ENCODE data around the gene D2HGDH. TPM values are rescaled to one million over a fixed set of nuclear protein-coding genes. Genes with fewer than 3 reads are reported as not detected.
A peak's percentile ranks its signal among the peaks of the same experiment; 100 is the strongest.

D2HGDH gene
- total and polyA plus RNA-seq, 10 donors, result 18.8 to 69.8 (median 38.0) TPM

DNA sequence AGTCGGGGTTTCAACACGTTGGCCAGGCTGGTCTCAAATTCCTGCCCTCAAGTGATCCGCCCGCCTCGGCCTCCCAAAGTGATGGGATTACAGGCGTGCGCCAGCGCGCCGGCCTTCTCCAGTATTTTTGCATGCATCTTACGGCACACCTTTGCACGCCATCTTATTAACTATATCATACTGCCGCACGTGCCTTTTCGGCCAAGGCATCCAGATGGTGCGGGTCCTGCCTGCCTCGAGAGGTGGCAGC, 33.4 kb upstream of the D2HGDH start:
- TF ChIP-seq POLR2AphosphoS5 (IDR thresholded peaks at IDR 0.05) (peak in 1 of 3 donors; percentile 63), POLR2A (IDR thresholded peaks at IDR 0.05) (no peak), CTCF (IDR thresholded peaks at IDR 0.05 in 8 of 11, conservative IDR thresholded peaks at IDR 0.05 in 3 of 11) (peak in 8 of 11 experiments; percentile 32 to 65 (median 56))
- intact Hi-C loops (cut with DNase I; ENCODE audit: low total_unique reads), result no loop called here
- DNase-seq, result no peak
- peak overlapping the region; percentile 79 to 97 (median 94) for H3K4me3 ChIP-seq
- no peaks in the 10 kb centered on the region for H3K27me3 ChIP-seq (replicated peaks in 1 of 7)
- H3K9me3 ChIP-seq, result peaks cover 0 to 2% (median under 1%) of the 10 kb centered on the region in 8 donors
- H3K36me3 ChIP-seq, result peaks cover 3 to 21% (median 10%) of the 10 kb centered on the region in 6 donors
- peak overlapping the region; percentile 79 to 97 (median 94) for H3K27ac ChIP-seq
- H3K4me1 ChIP-seq, result peaks cover 6 to 31% (median 23%) of the 10 kb centered on the region in 6 donors
- WGBS, 5 donors, result 1 to 3% (median 1%) methylated on average over 15 to 17 of the region's 17 CpGs

DNA sequence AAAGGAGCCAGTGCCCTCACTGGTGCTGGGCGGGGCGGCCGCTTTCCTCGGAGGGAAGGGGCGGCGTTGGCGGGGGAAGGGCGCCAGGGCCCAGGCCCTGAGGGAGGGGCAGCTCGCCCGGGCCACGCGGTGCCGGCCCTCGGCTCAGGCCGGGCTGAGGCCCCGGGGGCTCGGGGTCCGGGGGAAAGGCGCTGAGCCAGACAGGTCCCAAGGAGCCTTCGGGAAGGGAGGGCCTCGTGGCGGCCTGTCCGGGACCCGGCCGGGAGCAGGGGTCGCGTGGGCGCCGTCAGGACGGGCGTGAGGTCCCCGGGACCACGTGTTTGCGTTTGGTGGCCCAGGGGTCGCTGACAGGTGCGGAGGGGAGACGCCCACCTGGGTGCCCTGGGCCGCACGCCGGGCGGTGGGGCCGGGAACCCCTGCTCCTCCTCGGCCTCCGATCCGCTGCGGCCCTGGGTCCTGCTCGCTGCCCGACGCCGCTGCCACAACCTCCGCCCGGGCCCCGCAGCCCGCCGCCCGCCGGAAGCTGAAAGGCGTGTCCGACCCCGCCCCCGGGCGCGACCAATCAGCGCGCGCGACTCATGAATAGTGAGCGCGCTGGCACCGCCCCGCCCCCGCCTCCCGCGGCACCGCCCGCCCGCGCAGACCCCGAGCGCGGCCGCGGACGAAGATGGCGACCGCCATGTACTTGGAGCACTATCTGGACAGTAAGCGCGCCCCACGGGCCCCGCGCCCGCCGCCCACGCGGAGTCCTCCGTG, 32.9 kb upstream of the D2HGDH start, which contains the start of gene ING5:
Gene ING5, plus strand, starts transcription at position 641 of the 756 bp plus-strand sequence. Its CDS starts 27 bp downstream, at position 668.
- H3K4me3 ChIP-seq, result peak within 1 kb of the TSS; percentile 89 to 97 (median 94)
- WGBS, 5 donors, result 0 to 3% (median 0%) methylated on average over 8 to 96 of the region's 96 CpGs
- no peaks in the 10 kb centered on the region for H3K27me3 ChIP-seq (replicated peaks in 1 of 7)
- peak within 1 kb of the TSS; percentile 79 to 97 (median 94) for H3K27ac ChIP-seq
- H3K4me1 ChIP-seq, result peaks cover 6 to 31% (median 23%) of the 10 kb centered on the region in 6 donors
- H3K9me3 ChIP-seq, result peaks cover 0 to 7% (median 5%) of the 10 kb centered on the region in 8 donors
- intact Hi-C loops (cut with DNase I; ENCODE audit: low total_unique reads), result no loop called here
- DNase-seq, result peak; percentile 98
- peak; percentile 78 to 89 (median 86) for TF ChIP-seq POLR2AphosphoS5 (IDR thresholded peaks at IDR 0.05)
- TF ChIP-seq CTCF (IDR thresholded peaks at IDR 0.05 in 8 of 11, conservative IDR thresholded peaks at IDR 0.05 in 3 of 11), result peak in 3 of 11 experiments; percentile 4 to 73 (median 61)
- TF ChIP-seq POLR2A (IDR thresholded peaks at IDR 0.05), result peak in 2 of 3 donors; percentile 21 to 22
- H3K36me3 ChIP-seq, result peaks cover 3 to 25% (median 15%) of the 10 kb centered on the region in 6 donors

DNA sequence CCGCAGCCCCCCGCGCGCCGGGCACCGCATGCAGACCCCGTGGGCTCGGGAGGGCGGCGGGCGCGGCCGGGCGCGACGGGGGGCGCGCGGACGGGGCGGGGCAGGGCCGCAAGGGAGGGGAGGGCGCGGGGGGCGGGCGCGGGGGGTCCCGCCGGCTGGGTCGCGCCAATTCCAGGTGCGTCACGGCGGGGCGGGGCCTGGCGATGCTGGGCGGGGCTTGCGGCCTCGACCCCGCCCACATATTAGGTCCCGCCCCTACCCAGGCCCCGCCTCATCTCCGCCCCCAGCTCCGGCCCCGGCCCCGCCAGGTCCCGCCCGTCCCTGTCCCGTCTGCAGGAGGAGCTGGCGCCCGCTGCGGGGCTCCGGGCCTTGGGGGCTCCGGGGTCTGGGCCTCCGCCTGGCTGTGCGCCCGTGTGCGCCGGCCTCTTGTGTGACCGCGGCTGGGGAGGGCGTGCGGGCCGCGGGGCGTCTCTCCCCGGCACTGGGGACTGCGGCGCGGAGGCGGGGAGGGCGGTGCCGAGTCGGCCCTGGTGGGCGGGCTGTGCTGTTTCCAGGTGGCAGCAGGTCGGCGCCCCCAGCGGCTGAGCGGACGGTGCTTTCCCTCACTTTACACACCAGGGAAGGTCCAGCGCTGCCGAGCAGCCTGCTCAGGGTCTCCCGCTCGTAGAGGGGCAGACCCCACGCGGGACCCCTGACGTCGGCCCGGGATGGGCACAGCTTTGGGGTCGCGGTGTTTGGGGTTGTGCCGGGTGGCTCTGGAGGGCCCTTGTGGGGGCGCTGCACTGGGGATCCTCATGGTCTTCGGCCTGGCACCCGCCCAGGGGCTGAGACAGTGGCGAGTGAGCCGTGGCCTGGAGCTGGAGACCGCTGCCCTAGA, 32.0 kb upstream of the D2HGDH start:
- DNase-seq, result peak; percentile 97
- WGBS, 5 donors, result 1 to 3% (median 2%) methylated on average over 13 to 94 of the region's 98 CpGs
- Histone ChIP-seq H3K36me3 (peaks cover 5 to 33% (median 23%) of the 10 kb centered on the region in 6 donors), H3K4me3 (peak overlapping the region; percentile 89 to 97 (median 94)), H3K9me3 (peaks cover 0 to 13% (median 7%) of the 10 kb centered on the region in 8 donors), H3K27me3 (replicated peaks in 1 of 7) (no peaks in the 10 kb centered on the region), H3K4me1 (peaks cover 6 to 31% (median 23%) of the 10 kb centered on the region in 6 donors), H3K27ac (peak overlapping the region; percentile 79 to 97 (median 94))
- no peak for TF ChIP-seq POLR2A (IDR thresholded peaks at IDR 0.05)
- peak in 10 of 11 experiments; percentile 43 to 69 (median 53) for TF ChIP-seq CTCF (IDR thresholded peaks at IDR 0.05 in 8 of 11, conservative IDR thresholded peaks at IDR 0.05 in 3 of 11)
- peak in 2 of 3 donors; percentile 29 to 50 for TF ChIP-seq POLR2AphosphoS5 (IDR thresholded peaks at IDR 0.05)
- intact Hi-C loops (cut with DNase I; ENCODE audit: low total_unique reads), result no loop called here

Data from spleen (tissue), 11 donors.